WERI-Rb-1 (cell line): Measurements from ENCODE around the gene JCHAIN.

Experiments used
- DNase-seq: peaks from one replicate; pipeline ENCODE4 v3.0.0-alpha.2; 2020
- H3K27ac ChIP-seq: fragments of 250-450 bp; sonication (Bioruptor Pico); 2 replicates; pipeline ENCODE4 v1.5.1; 2020; ENCODE audit warnings: mild to moderate bottlenecking, moderate library complexity
- H3K27me3 ChIP-seq: fragments of 250-450 bp; sonication (Bioruptor Pico); 2 replicates; pipeline ENCODE4 v1.5.1; 2021; ENCODE audit warnings: mild to moderate bottlenecking, low read depth, moderate library complexity; ENCODE audit not compliant: insufficient read depth, severe bottlenecking
- H3K36me3 ChIP-seq: fragments of 250-450 bp; sonication (Bioruptor Pico); 2 replicates; pipeline ENCODE4 v1.5.1; 2020; ENCODE audit warnings: mild to moderate bottlenecking, moderate library complexity
- H3K4me3 ChIP-seq: 2 replicates; pipeline ENCODE4 v1.5.1; 2011; ENCODE audit warnings: low read depth, mild to moderate bottlenecking, control low read depth, low read length
- H3K9me3 ChIP-seq: fragments of 250-450 bp; sonication (Bioruptor Pico); 2 replicates; pipeline ENCODE4 v1.5.1; 2021; ENCODE audit warnings: mild to moderate bottlenecking, moderate library complexity; ENCODE audit not compliant: severe bottlenecking
- CTCF ChIP-seq: IDR thresholded peaks from 2 replicates; pipeline ENCODE4 v1.5.1; 2011; ENCODE audit warnings: low read depth, mild to moderate bottlenecking, control low read depth, inconsistent platforms, low read length

Gene JCHAIN

GRCh38 chr4:70607334-70607853 is 58.9 kb downstream of the JCHAIN start:
- no peak overlapping the region for H3K4me3 ChIP-seq
- no peaks in the 10 kb centered on the region for H3K9me3 ChIP-seq
- H3K36me3 ChIP-seq: no peaks in the 10 kb centered on the region
- TF ChIP-seq CTCF: no peak
- H3K27ac ChIP-seq: no peak overlapping the region
- H3K27me3 ChIP-seq: no peaks in the 10 kb centered on the region
- no peak for DNase-seq

GRCh38 chr4:70606459-70606858 is 59.8 kb downstream of the JCHAIN start:
- no peak for TF ChIP-seq CTCF
- no peaks in the 10 kb centered on the region for H3K27me3 ChIP-seq
- no peak overlapping the region for H3K4me3 ChIP-seq
- no peaks in the 10 kb centered on the region for H3K36me3 ChIP-seq
- DNase-seq: no peak
- H3K9me3 ChIP-seq: no peaks in the 10 kb centered on the region
- H3K27ac ChIP-seq: no peak overlapping the region
